Adrenal gland (tissue), 12 donors: Measurements from ENCODE around the gene PRH2. TPM values are rescaled to one million over a fixed set of nuclear protein-coding genes. Genes with fewer than 3 reads are reported as not detected.

Source experiments
- DNase-seq, 7 donors: peaks; one replicate each; pipeline ENCODE4 v3.0.0-alpha.2; 2019 to 2020
- H3K27ac ChIP-seq, 5 donors: fragments of 200-600 bp; sonication (generic) in 4 of 5; 1 replicate in 3 of 5; 2 replicates in 2 of 5; pipeline versions ENCODE4 v1.5.1 to v1.8.0; 2016 to 2020; ENCODE audit warnings: mild to moderate bottlenecking in 1 of 5
- H3K27me3 ChIP-seq: fragments of 200-600 bp; 2 replicates; pipeline ENCODE4 v1.8.0; 2021
- H3K36me3 ChIP-seq, 2 donors: fragments of 200-600 bp; replicated peaks in 1 of 2; 1 replicate in 1 of 2; 2 replicates in 1 of 2; pipeline versions ENCODE4 v1.5.1 to v1.8.0; 2018 to 2022
- H3K4me1 ChIP-seq, 2 donors: fragments of 200-600 bp; replicated peaks in 1 of 2; 1 replicate in 1 of 2; 2 replicates in 1 of 2; pipeline versions ENCODE4 v1.5.1 to v1.8.0; 2018 to 2021
- H3K4me3 ChIP-seq, 4 donors: fragments of 200-600 bp; sonication (generic) in 3 of 4; one replicate each; pipeline ENCODE4 v1.5.1; 2016 to 2018
- H3K9me3 ChIP-seq, 3 donors: fragments of 200-600 bp; sonication (generic) in 1 of 3; replicated peaks in 1 of 3; 1 replicate in 2 of 3; 2 replicates in 1 of 3; pipeline versions ENCODE4 v1.5.1 to v1.8.0; 2016 to 2021
- POLR2A ChIP-seq, 2 donors: fragments of 450-650 bp; IDR thresholded peaks; one replicate each; pipeline ENCODE4 v1.6.1; 2017; ENCODE audit warnings: antibody characterized with exemption in 2 of 2, mild to moderate bottlenecking in 2 of 2, moderate library complexity in 1 of 2
- WGBS, 4 donors: extraction: QIAGEN DNeasy Blood & Tissue Kit in 2 of 4; methylation state at CpG; one replicate each; pipeline versions ENCODE4 v1.1.5 to v1.1.7; 2013 to 2017; 5-methylcytosine and 5-hydroxymethylcytosine counted together
- intact Hi-C, 2 donors: fragments of 100-400 bp; cut with DNase I; formaldehyde crosslinking; loops; one replicate each; pipeline versions ENCODE4 v1.14.1 to v1.15.0; 2022 to 2023
- polyA plus RNA-seq, 3 donors: library from polyadenylated mRNA; stranded (reverse); fragments of 200-250 nt in 2 of 3; fragments of 350-450 nt in 1 of 3; fragmentation: Illumina TruSeq in 1 of 3; extraction: RNeasy Lipid Tissue Mini Kit (QIAGEN cat#74804) in 1 of 3; gene quantifications; one replicate each; pipeline ENCODE4 v1.2.3, GENCODE V29; 2013 to 2014
- total RNA-seq, 9 donors: library from RNA; depleted of rRNA in 4 of 9; stranded (reverse); fragments of >200 nt in 4 of 9; fragments of 120-200 nt in 1 of 9; fragmentation: NEBNext Ultra II Directional in 1 of 9; extraction: Animal tissue kit (Norgen Biotek cat#: 25700) in 1 of 9; gene quantifications; one replicate each; pipeline versions ENCODE4 v1.1.0 to v1.2.4, GENCODE V29; 2013 to 2023
- TF ChIP-seq, protein P1 (sequence below), 6 experiments: fragments of 450-650 bp in 4 of 6; fragments of 200-600 bp in 2 of 6; sonication (generic) in 1 of 6; IDR thresholded peaks; 1 replicate in 5 of 6; 2 replicates in 1 of 6; pipeline versions ENCODE4 v1.5.1 to v1.8.0; 2016 to 2021; ENCODE audit warnings: antibody characterized with exemption in 6 of 6, mild to moderate bottlenecking in 2 of 6, moderate library complexity in 1 of 6
- donor health status: healthy with polysubstance abuse.
- donor health status: Bipolar disorder and iron deficiency.
- donor health status: DM: yes; HTN: yes; CAD: no.
- donor health status: DM: no; HTN: no; CAD: no.
- donor health status: DM: no; HTN: no; CAD: no.
- donor health status: DM: yes; HTN: yes; CAD: no.

The PRH2 gene
- total and polyA plus RNA-seq, 12 donors: 0.22 to 1.6 (median 1.0) TPM; not detected in 9

DNA sequence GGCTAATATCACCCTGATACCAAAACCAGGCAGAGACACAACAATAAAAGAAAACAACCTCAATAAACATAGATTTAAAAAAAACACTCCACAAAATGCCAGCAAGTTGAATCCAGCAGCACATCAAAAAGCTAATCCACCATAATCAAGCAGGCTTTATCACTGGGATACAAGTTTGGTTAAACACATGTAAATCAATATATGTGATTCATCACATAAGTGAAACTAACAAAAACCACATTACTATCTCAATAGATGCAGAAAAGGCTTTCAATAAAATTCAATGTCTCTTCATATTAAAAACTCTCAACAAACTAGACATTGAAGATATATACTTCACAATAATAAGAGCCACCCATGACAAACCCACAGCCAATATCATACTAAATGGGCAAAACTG, 27.0 kb downstream of the PRH2 start:
- no peak overlapping the region for H3K4me3 ChIP-seq
- TF ChIP-seq, protein P1, sequence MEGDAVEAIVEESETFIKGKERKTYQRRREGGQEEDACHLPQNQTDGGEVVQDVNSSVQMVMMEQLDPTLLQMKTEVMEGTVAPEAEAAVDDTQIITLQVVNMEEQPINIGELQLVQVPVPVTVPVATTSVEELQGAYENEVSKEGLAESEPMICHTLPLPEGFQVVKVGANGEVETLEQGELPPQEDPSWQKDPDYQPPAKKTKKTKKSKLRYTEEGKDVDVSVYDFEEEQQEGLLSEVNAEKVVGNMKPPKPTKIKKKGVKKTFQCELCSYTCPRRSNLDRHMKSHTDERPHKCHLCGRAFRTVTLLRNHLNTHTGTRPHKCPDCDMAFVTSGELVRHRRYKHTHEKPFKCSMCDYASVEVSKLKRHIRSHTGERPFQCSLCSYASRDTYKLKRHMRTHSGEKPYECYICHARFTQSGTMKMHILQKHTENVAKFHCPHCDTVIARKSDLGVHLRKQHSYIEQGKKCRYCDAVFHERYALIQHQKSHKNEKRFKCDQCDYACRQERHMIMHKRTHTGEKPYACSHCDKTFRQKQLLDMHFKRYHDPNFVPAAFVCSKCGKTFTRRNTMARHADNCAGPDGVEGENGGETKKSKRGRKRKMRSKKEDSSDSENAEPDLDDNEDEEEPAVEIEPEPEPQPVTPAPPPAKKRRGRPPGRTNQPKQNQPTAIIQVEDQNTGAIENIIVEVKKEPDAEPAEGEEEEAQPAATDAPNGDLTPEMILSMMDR (IDR thresholded peaks at IDR 0.05): no peak
- no peak for TF ChIP-seq POLR2A (IDR thresholded peaks at IDR 0.05)
- intact Hi-C loops: no loop called here

DNA sequence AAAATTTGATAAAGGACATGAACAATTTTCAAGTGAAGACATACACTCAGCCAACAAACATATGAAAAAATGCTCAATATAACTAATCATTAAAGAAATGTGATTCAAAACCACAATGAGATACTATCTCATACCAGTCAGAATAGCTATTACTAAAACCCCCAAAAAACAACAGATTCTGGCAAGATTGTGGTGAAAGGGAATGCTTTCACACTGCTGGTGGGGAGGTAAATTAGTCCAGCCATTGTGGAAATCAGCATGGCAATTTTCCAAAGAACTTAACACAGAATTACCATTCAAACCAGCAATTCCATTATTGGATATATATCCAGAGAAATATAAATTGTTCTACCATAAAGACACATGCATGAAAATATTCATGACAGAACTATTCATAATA, 28.7 kb downstream of the PRH2 start:
- Histone ChIP-seq H3K4me1 (no peaks in the 10 kb centered on the region), H3K36me3 (no peaks in the 10 kb centered on the region), H3K27ac (no peak overlapping the region), H3K4me3 (no peak overlapping the region), H3K9me3 (peaks cover 0 to 7% (median 0%) of the 10 kb centered on the region in 3 donors), H3K27me3 (no peaks in the 10 kb centered on the region)
- no peak for TF ChIP-seq POLR2A (IDR thresholded peaks at IDR 0.05)
- TF ChIP-seq, protein P1 (IDR thresholded peaks at IDR 0.05): no peak
- intact Hi-C loops: no loop called here
- DNase-seq: no peak

More for the DNA sequence above, 27.0 kb downstream of the PRH2 start:
- H3K4me1 ChIP-seq: no peaks in the 10 kb centered on the region
- no peaks in the 10 kb centered on the region for H3K27me3 ChIP-seq
- no peak overlapping the region for H3K27ac ChIP-seq
- H3K9me3 ChIP-seq: peaks cover 0 to 7% (median 0%) of the 10 kb centered on the region in 3 donors
- no peak for DNase-seq
- H3K36me3 ChIP-seq: no peaks in the 10 kb centered on the region

DNA sequence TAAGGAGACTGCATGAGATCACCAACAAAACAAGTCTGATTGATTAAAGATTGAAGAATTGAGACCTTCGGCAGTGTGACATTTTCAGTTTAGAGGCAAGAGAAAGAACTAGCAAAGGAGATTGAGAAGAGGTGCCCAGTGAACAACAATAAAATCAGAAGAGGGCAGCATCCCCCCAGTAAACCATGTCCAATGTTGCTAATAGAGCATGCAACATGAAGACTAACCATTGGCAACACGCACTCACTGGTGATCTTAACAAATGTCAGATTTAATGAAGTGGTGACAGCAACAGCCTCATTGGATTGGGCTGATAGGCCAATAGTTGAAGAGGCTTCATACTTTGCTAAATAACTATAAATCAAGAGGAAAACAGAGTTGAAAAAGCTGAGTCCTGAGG, 30.8 kb downstream of the PRH2 start:
- intact Hi-C loops: no loop called here
- Histone ChIP-seq H3K27ac (no peak overlapping the region), H3K27me3 (no peaks in the 10 kb centered on the region), H3K9me3 (peaks cover 0 to 7% (median 0%) of the 10 kb centered on the region in 3 donors), H3K4me1 (no peaks in the 10 kb centered on the region), H3K4me3 (no peak overlapping the region), H3K36me3 (no peaks in the 10 kb centered on the region)
- DNase-seq: no peak
- 85 to 94% (median 93%) methylated on average over 2 of the region's 2 CpGs for WGBS, 4 donors
- no peak for TF ChIP-seq POLR2A (IDR thresholded peaks at IDR 0.05)
- TF ChIP-seq, protein P1 (IDR thresholded peaks at IDR 0.05): peak in 1 of 6 experiments; percentile 16

DNA sequence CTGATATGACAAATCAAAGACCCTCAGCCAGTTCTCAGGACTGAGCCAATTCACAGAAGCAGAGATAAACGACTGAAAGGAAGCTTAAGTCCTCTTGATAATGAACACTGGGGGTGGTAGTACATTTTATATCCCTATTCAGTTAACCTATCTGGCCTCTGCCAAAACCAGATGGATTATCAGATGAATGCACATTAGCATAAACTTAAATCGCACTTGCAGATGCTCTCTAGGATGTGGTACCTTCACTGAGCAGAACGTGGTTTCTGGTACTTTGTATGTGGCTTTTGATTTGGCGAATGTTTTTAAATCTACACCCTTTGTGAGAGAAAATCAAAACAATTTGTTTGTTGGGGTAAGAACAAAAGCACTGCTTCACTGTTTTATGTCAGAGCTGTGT, 31.2 kb downstream of the PRH2 start:
- Histone ChIP-seq H3K4me3 (no peak overlapping the region), H3K36me3 (no peaks in the 10 kb centered on the region), H3K27me3 (no peaks in the 10 kb centered on the region), H3K27ac (no peak overlapping the region), H3K9me3 (peaks cover 0 to 3% (median 0%) of the 10 kb centered on the region in 3 donors), H3K4me1 (no peaks in the 10 kb centered on the region)
- intact Hi-C loops: no loop called here
- 76 to 86% (median 79%) methylated on average over 4 of the region's 4 CpGs for WGBS, 4 donors
- TF ChIP-seq, protein P1 (IDR thresholded peaks at IDR 0.05): no peak
- DNase-seq: no peak
